Activated CD8-positive, alpha-beta memory T cell treated with anti-CD3 and anti-CD28 coated beads, Interleukin-2, amount 50 U/mL, for 1 hour (primary cell): ENCODE data around the gene ADSS1.
"Not testable (repeated sequence)": the region's sequence is repeated elsewhere in the genome, so short reads cannot be mapped to it uniquely, and the experiment has no call there.

Experiments
- DNase-seq: peaks from one replicate; pipeline ENCODE4 v3.0.0-alpha.2; 2020; ENCODE audit errors: extremely low read depth

ADSS1 gene

GRCh38 chr14:104750056-104750752 lies 26.2 kb downstream of the ADSS1 start:
- no peak for DNase-seq

GRCh38 chr14:104750753-104751057 lies 26.7 kb downstream of the ADSS1 start:
- not testable (repeated sequence) for DNase-seq

GRCh38 chr14:104751539-104752422 lies 27.8 kb downstream of the ADSS1 start:
- DNase-seq = no peak

- DNase-seq = no peak
Measured at GRCh38 chr14:104752423-104752734, 28.4 kb downstream of the ADSS1 start.

GRCh38 chr14:104752735-104753527 lies 28.9 kb downstream of the ADSS1 start, which contains the start of gene SIVA1:
TSS of gene SIVA1 (plus strand) at chr14:104753147. CDS start at chr14:104753202, 55 bp downstream.
- DNase-seq = peak; percentile 98

GRCh38 chr14:104753528-104754212 lies 29.6 kb downstream of the ADSS1 start:
- DNase-seq = no peak

- no peak for DNase-seq
Measured at GRCh38 chr14:104754213-104754851, 30.3 kb downstream of the ADSS1 start.

- DNase-seq = no peak
Measured at GRCh38 chr14:104755621-104756020, 31.6 kb downstream of the ADSS1 start.

GRCh38 chr14:104756477-104757237 lies 32.6 kb downstream of the ADSS1 start:
- DNase-seq = no peak

- no peak for DNase-seq
Measured at GRCh38 chr14:104757238-104757585, 33.2 kb downstream of the ADSS1 start.

GRCh38 chr14:104757681-104758392 lies 33.8 kb downstream of the ADSS1 start:
- DNase-seq = no peak

- DNase-seq = no peak
Measured at GRCh38 chr14:104758981-104759969, 35.2 kb downstream of the ADSS1 start.

- DNase-seq = no peak
Measured at GRCh38 chr14:104765517-104765916, 41.5 kb downstream of the ADSS1 start.

GRCh38 chr14:104766256-104766862 lies 42.3 kb downstream of the ADSS1 start:
- no peak for DNase-seq

- DNase-seq = no peak
Measured at GRCh38 chr14:104766863-104767633, 43.0 kb downstream of the ADSS1 start.

- DNase-seq = no peak
Measured at GRCh38 chr14:104767634-104767918, 43.5 kb downstream of the ADSS1 start.

GRCh38 chr14:104768437-104769323 lies 44.7 kb downstream of the ADSS1 start:
- peak; percentile 72 for DNase-seq
